ENCODE data around the gene KIAA1671.

KIAA1671 gene

GRCh38 chr22:25149014-25149413 lies 196.5 kb downstream of the KIAA1671 start:
- DNase-seq (ENCODE audit: insufficient read length, low spot score) (no peak), FAIRE-seq (no peak)
- no peak for TF ChIP-seq CTCF (IDR thresholded peaks at IDR 0.05; ENCODE audit: insufficient read depth, missing control alignments)

- DNase-seq (ENCODE audit: insufficient read length, low spot score): no peak
- no peak for FAIRE-seq
- TF ChIP-seq CTCF (IDR thresholded peaks at IDR 0.05; ENCODE audit: insufficient read depth, missing control alignments): no peak
Measured at GRCh38 chr22:25153961-25154666, 201.6 kb downstream of the KIAA1671 start.

GRCh38 chr22:25154667-25154999 lies 202.1 kb downstream of the KIAA1671 start:
- TF ChIP-seq CTCF (IDR thresholded peaks at IDR 0.05; ENCODE audit: insufficient read depth, missing control alignments): no peak
- DNase-seq (ENCODE audit: insufficient read length, low spot score): no peak

GRCh38 chr22:25156736-25157135 lies 204.2 kb downstream of the KIAA1671 start:
- FAIRE-seq (no peak), DNase-seq (ENCODE audit: insufficient read length, low spot score) (no peak)
- TF ChIP-seq CTCF (IDR thresholded peaks at IDR 0.05; ENCODE audit: insufficient read depth, missing control alignments): no peak

More at GRCh38 chr22:25154667-25154999, 202.1 kb downstream of the KIAA1671 start:
- FAIRE-seq: no peak

GRCh38 chr22:25159028-25159427 lies 206.5 kb downstream of the KIAA1671 start:
- FAIRE-seq (no peak), DNase-seq (ENCODE audit: insufficient read length, low spot score) (no peak)
- TF ChIP-seq CTCF (IDR thresholded peaks at IDR 0.05; ENCODE audit: insufficient read depth, missing control alignments): no peak

- no peak for TF ChIP-seq CTCF (IDR thresholded peaks at IDR 0.05; ENCODE audit: insufficient read depth, missing control alignments)
- FAIRE-seq: no peak
- DNase-seq (ENCODE audit: insufficient read length, low spot score): no peak
Measured at GRCh38 chr22:25160120-25160996, 207.8 kb downstream of the KIAA1671 start.
